Measurements from ENCODE around the gene LRBA.

DNA sequence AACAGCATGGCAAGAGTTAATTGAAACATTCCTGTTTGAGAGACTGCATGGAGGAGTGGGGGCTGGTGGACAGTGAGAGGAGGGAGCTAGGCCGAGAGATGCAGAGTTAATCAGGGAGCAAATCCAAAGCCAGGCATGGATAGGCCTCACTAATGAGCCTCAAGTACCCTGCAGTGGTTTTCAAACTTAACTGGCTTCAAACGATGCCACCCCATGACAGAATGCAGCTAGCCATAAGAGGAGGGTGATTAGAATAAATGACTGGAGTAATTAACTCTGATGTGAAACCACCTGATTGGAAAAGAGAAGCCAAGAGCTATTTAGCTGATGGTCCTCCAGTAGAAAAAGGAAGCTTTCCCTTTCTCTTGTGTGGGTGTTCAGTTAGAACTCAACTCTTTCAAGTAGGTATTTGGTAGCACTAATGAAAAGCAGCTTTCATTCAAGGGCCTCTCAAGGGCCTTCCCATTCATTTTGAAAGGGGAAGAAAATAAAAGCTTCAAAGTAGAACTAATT, 648.5 kb downstream of the LRBA start:
- no peak for TF ChIP-seq POLR2AphosphoS5 (IDR thresholded peaks at IDR 0.05)
- TF ChIP-seq POLR2A (IDR thresholded peaks at IDR 0.05; ENCODE audit: low read depth) = no peak
- TF ChIP-seq, protein P1, sequence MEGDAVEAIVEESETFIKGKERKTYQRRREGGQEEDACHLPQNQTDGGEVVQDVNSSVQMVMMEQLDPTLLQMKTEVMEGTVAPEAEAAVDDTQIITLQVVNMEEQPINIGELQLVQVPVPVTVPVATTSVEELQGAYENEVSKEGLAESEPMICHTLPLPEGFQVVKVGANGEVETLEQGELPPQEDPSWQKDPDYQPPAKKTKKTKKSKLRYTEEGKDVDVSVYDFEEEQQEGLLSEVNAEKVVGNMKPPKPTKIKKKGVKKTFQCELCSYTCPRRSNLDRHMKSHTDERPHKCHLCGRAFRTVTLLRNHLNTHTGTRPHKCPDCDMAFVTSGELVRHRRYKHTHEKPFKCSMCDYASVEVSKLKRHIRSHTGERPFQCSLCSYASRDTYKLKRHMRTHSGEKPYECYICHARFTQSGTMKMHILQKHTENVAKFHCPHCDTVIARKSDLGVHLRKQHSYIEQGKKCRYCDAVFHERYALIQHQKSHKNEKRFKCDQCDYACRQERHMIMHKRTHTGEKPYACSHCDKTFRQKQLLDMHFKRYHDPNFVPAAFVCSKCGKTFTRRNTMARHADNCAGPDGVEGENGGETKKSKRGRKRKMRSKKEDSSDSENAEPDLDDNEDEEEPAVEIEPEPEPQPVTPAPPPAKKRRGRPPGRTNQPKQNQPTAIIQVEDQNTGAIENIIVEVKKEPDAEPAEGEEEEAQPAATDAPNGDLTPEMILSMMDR (IDR thresholded peaks at IDR 0.05) = no peak
- no peak for TF ChIP-seq EP300 (IDR thresholded peaks at IDR 0.05)
